T-helper 17 cell (primary cell): ENCODE data around the gene CRADD. TPM values are rescaled to one million over a fixed set of nuclear protein-coding genes. Genes with fewer than 3 reads are reported as not detected.
A peak's percentile ranks its signal among the peaks of the same experiment; 100 is the strongest.

ENCODE experiments used
- ATAC-seq: fragments of 150-1000 bp; cut with Tn5 transposase; 2 replicates; pipeline ENCODE4 v1.10.0; 2021; ENCODE audit warnings: mild to moderate bottlenecking, moderate library complexity
- DNase-seq, 3 donors: peaks; one replicate each; pipeline versions ENCODE4 v3.0.0 to v3.0.0-alpha.2; 2020 to 2021
- H3K9me3 ChIP-seq: one replicate; pipeline ENCODE4 v1.7.0; 2013; ENCODE audit warnings: low read length, mild to moderate bottlenecking; ENCODE audit not compliant: control insufficient read depth, poor library complexity, severe bottlenecking
- H3K27ac Mint-ChIP-seq: one replicate; pipeline ENCODE4 v1.8.0; 2022; ENCODE audit warnings: mild to moderate bottlenecking, moderate library complexity, mixed read lengths
- H3K27me3 Mint-ChIP-seq: one replicate; pipeline ENCODE4 v1.8.0; 2022; ENCODE audit warnings: mixed read lengths
- H3K36me3 Mint-ChIP-seq: one replicate; pipeline ENCODE4 v1.8.0; 2022; ENCODE audit warnings: low read depth, mixed read lengths
- H3K4me1 Mint-ChIP-seq: one replicate; pipeline ENCODE4 v1.8.0; 2022; ENCODE audit warnings: mild to moderate bottlenecking, mixed read lengths
- H3K4me3 Mint-ChIP-seq: one replicate; pipeline ENCODE4 v1.8.0; 2022; ENCODE audit warnings: mild to moderate bottlenecking, moderate library complexity, mixed read lengths
- total RNA-seq, 4 donors: library from RNA in 2 of 4; stranded (reverse) in 2 of 4; gene quantifications; one replicate each; pipeline ENCODE4 v1.2.3 and lab custom pipeline; 2022 to 2026

CRADD gene
- total RNA-seq, 2 donors from 2014 or later: 13.0 to 14.4 TPM

- ATAC-seq: no peak
- Mint-ChIP-seq H3K4me3 (no peak overlapping the region), H3K36me3 (peaks cover 10% of the 10 kb centered on the region), H3K27ac (no peak overlapping the region), H3K27me3 (no peaks in the 10 kb centered on the region), H3K4me1 (peaks cover 5% of the 10 kb centered on the region)
- DNase-seq: no peak
- no peaks in the 10 kb centered on the region for H3K9me3 ChIP-seq
Measured at GRCh38 chr12:93836620-93837260, 159.6 kb downstream of the CRADD start.

- DNase-seq (no peak), ATAC-seq (no peak)
- Mint-ChIP-seq H3K4me1 (peaks cover 5% of the 10 kb centered on the region), H3K4me3 (no peak overlapping the region), H3K27me3 (no peaks in the 10 kb centered on the region), H3K27ac (no peak overlapping the region), H3K36me3 (peaks cover 10% of the 10 kb centered on the region)
- H3K9me3 ChIP-seq: no peaks in the 10 kb centered on the region
Measured at GRCh38 chr12:93838193-93838592, 161.0 kb downstream of the CRADD start.

- Mint-ChIP-seq H3K36me3 (peaks cover 10% of the 10 kb centered on the region), H3K4me3 (no peak overlapping the region), H3K27me3 (no peaks in the 10 kb centered on the region), H3K27ac (no peak overlapping the region), H3K4me1 (peaks cover 4% of the 10 kb centered on the region)
- DNase-seq (no peak), ATAC-seq (no peak)
- H3K9me3 ChIP-seq: no peaks in the 10 kb centered on the region
Measured at GRCh38 chr12:93839064-93839463, 161.9 kb downstream of the CRADD start.

- no peak for ATAC-seq
- Mint-ChIP-seq H3K27ac (no peak overlapping the region), H3K36me3 (peaks cover 9% of the 10 kb centered on the region), H3K4me1 (peaks cover 2% of the 10 kb centered on the region), H3K27me3 (no peaks in the 10 kb centered on the region), H3K4me3 (no peak overlapping the region)
- DNase-seq: no peak
- no peaks in the 10 kb centered on the region for H3K9me3 ChIP-seq
Measured at GRCh38 chr12:93841671-93842070, 164.5 kb downstream of the CRADD start.

- no peaks in the 10 kb centered on the region for H3K9me3 ChIP-seq
- Mint-ChIP-seq H3K36me3 (no peaks in the 10 kb centered on the region), H3K4me1 (peaks cover 6% of the 10 kb centered on the region), H3K27me3 (no peaks in the 10 kb centered on the region), H3K4me3 (no peak overlapping the region), H3K27ac (no peak overlapping the region)
- ATAC-seq (no peak), DNase-seq (no peak)
Measured at GRCh38 chr12:93844164-93844784, 167.1 kb downstream of the CRADD start.

- DNase-seq: no peak
- Mint-ChIP-seq H3K4me1 (peaks cover 13% of the 10 kb centered on the region), H3K27ac (peak overlapping the region; percentile 30), H3K36me3 (no peaks in the 10 kb centered on the region), H3K27me3 (no peaks in the 10 kb centered on the region), H3K4me3 (no peak overlapping the region)
- no peaks in the 10 kb centered on the region for H3K9me3 ChIP-seq
- no peak for ATAC-seq
Measured at GRCh38 chr12:93846936-93847516, 169.9 kb downstream of the CRADD start.

GRCh38 chr12:93847517-93848474 lies 170.6 kb downstream of the CRADD start:
- H3K4me3 Mint-ChIP-seq: no peak overlapping the region
- H3K27me3 Mint-ChIP-seq: no peaks in the 10 kb centered on the region

GRCh38 chr12:93848523-93849101 lies 171.4 kb downstream of the CRADD start:
- H3K4me1 Mint-ChIP-seq: peaks cover 20% of the 10 kb centered on the region
- ATAC-seq (peak; percentile 41), DNase-seq (no peak)
- H3K27me3 Mint-ChIP-seq: no peaks in the 10 kb centered on the region
- H3K9me3 ChIP-seq: no peaks in the 10 kb centered on the region
- no peaks in the 10 kb centered on the region for H3K36me3 Mint-ChIP-seq
- H3K27ac Mint-ChIP-seq: peak overlapping the region; percentile 39
- H3K4me3 Mint-ChIP-seq: no peak overlapping the region

More at GRCh38 chr12:93847517-93848474, 170.6 kb downstream of the CRADD start:
- Mint-ChIP-seq H3K4me1 (peaks cover 17% of the 10 kb centered on the region), H3K27ac (peak overlapping the region; percentile 30), H3K36me3 (no peaks in the 10 kb centered on the region)
- no peaks in the 10 kb centered on the region for H3K9me3 ChIP-seq
- ATAC-seq (peak; percentile 52), DNase-seq (no peak)

- DNase-seq (no peak), ATAC-seq (no peak)
- Mint-ChIP-seq H3K27ac (no peak overlapping the region), H3K4me3 (no peak overlapping the region), H3K36me3 (no peaks in the 10 kb centered on the region), H3K27me3 (no peaks in the 10 kb centered on the region), H3K4me1 (peaks cover 26% of the 10 kb centered on the region)
- no peaks in the 10 kb centered on the region for H3K9me3 ChIP-seq
Measured at GRCh38 chr12:93849946-93850345, 172.8 kb downstream of the CRADD start.

- Mint-ChIP-seq H3K36me3 (no peaks in the 10 kb centered on the region), H3K4me3 (peak overlapping the region; percentile 41), H3K4me1 (peaks cover 26% of the 10 kb centered on the region), H3K27me3 (no peaks in the 10 kb centered on the region), H3K27ac (peak overlapping the region; percentile 54)
- no peaks in the 10 kb centered on the region for H3K9me3 ChIP-seq
- DNase-seq (no peak), ATAC-seq (no peak)
Measured at GRCh38 chr12:93850481-93851256, 173.5 kb downstream of the CRADD start.

GRCh38 chr12:93851257-93851671 lies 174.1 kb downstream of the CRADD start:
- DNase-seq (no peak), ATAC-seq (peak; percentile 63)
- Mint-ChIP-seq H3K27me3 (no peaks in the 10 kb centered on the region), H3K4me1 (peaks cover 26% of the 10 kb centered on the region), H3K4me3 (peak overlapping the region; percentile 41), H3K27ac (peak overlapping the region; percentile 54), H3K36me3 (no peaks in the 10 kb centered on the region)
- no peaks in the 10 kb centered on the region for H3K9me3 ChIP-seq

GRCh38 chr12:93852173-93852591 lies 175.0 kb downstream of the CRADD start:
- Mint-ChIP-seq H3K4me1 (peaks cover 26% of the 10 kb centered on the region), H3K36me3 (no peaks in the 10 kb centered on the region), H3K4me3 (no peak overlapping the region), H3K27ac (no peak overlapping the region), H3K27me3 (no peaks in the 10 kb centered on the region)
- no peak for DNase-seq
- no peaks in the 10 kb centered on the region for H3K9me3 ChIP-seq
- ATAC-seq: no peak
